ENCODE results near the gene CPLANE2.

- no peak for TF ChIP-seq CTCF (conservative IDR thresholded peaks at IDR 0.05; ENCODE audit: low read length)
- TF ChIP-seq EZH2phosphoT487 (IDR thresholded peaks at IDR 0.05; ENCODE audit: borderline replicate concordance, low read depth, low read length), result no peak
Observed at GRCh38 chr1:16275591-16275990, 38.6 kb upstream of the CPLANE2 start.

Data from OCI-LY7 (cell line).